ENCODE measurements around the gene KCNQ1.

DNA sequence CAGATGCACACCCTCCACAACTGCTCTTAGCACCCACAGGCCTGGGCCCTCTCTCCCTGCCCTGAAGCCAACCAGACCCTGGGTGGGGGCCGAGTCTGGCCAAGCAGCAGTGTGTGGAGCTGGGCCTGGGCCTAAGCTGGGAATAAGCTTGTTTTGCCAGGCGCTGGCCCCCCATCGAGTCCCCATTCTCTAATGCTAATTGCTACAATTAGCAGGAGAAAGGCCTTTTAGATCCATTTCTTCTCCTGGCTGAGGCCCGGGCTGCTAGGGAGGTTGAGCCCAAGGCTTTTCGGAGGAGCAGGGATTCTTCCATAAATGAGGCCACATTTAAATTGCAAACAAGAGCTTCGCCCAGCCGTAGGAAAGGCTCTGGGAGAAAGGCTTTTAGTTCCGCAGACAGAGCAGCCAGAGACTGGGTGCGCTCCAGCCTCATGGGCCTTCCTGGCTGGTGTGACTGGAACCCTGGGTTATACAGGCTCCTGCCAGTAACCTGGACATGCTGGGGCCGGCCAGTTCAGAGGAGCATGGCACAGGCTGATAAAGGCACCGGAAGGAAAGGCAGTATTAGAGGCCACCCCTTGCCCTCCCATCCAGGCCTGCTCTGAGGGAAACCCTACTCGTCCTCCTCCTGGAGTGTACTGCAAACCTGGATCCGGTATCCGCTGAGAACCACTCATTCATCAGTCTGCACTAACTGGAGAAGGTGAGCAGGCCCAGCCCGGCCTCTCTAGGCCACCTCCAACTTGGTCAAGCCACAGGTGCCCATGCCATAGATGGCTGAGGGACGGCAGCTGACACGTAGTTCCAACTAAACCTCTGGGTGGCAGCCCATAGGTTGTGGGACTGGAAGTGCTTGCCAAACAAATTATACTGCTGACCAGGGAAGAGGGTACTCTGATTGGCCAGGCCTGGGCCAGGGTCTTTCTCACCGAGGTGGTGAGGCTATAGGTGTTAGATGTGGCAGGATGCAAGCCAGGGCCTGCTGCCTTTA is 248.8 kb downstream of the KCNQ1 start:
- TF ChIP-seq EZH2 (IDR thresholded peaks at IDR 0.05; ENCODE audit: insufficient read depth, poor library complexity, severe bottlenecking) (no peak), EZH2phosphoT487 (IDR thresholded peaks at IDR 0.05; ENCODE audit: insufficient read depth, low read depth) (no peak)
